ENCODE measurements around the gene STX3. TPM values are rescaled to one million over a fixed set of nuclear protein-coding genes. Genes with fewer than 3 reads are reported as not detected.
"Not testable (repeated sequence)": the region's sequence is repeated elsewhere in the genome, so short reads cannot be mapped to it uniquely, and the experiment has no call there.

Gene STX3
- total and polyA plus RNA-seq, 2 of the 4 experiments (the other 2 are of a cell fraction), result 5.0 to 5.4 TPM

GRCh38 chr11:59849129-59849528 is 94.0 kb downstream of the STX3 start:
- CTCF ChIA-PET, result no interaction called here
- no peak overlapping the region for H3K27ac ChIP-seq (ENCODE audit: insufficient read depth, low read length)
- intact Hi-C loops (cut with micrococcal nuclease), result no loop called here

GRCh38 chr11:59849551-59849950 is 94.4 kb downstream of the STX3 start:
- H2BK120ac ChIP-seq (ENCODE audit: low read depth, low read length); POLR2A ChIA-PET (ENCODE audit: unreplicated experiment); H2BK15ac ChIP-seq (ENCODE audit: low read depth, low read length); H2BK20ac ChIP-seq (ENCODE audit: low read depth, low read length); H3K18ac ChIP-seq (ENCODE audit: low read depth, low read length); H3K4me3 ChIP-seq (ENCODE audit: insufficient read depth, low read depth, low read length); CTCF ChIA-PET; H4K20me1 ChIP-seq (ENCODE audit: insufficient read depth, low read length); H3K4me2 ChIP-seq (ENCODE audit: low read depth, low read length); H3K4ac ChIP-seq (ENCODE audit: low read depth, low read length); H4K8ac ChIP-seq (ENCODE audit: low read depth in 2 of 2, low read length in 2 of 2); H3K14ac ChIP-seq (replicated peaks; ENCODE audit: low read depth, low read length); intact Hi-C loops (cut with micrococcal nuclease); dilution Hi-C loops (cut with HindIII; ENCODE audit: low sequenced_read_pairs, unreplicated experiment); H2AK9ac ChIP-seq (replicated peaks; ENCODE audit: low read depth, low read length, poor library complexity); H2BK5ac ChIP-seq (ENCODE audit: low read depth, low read length, poor library complexity, severe bottlenecking); H3K27me3 ChIP-seq (ENCODE audit: control insufficient read depth, insufficient read depth, low read length); H3K9me1 ChIP-seq (ENCODE audit: insufficient read depth, low read length); H2AK5ac ChIP-seq (ENCODE audit: low read depth, low read length); H3K4me1 ChIP-seq (ENCODE audit: control insufficient read depth, insufficient read depth, low read length); H3K23ac ChIP-seq (ENCODE audit: low read depth, low read length); BruUV-seq (replicated peaks); H4K5ac ChIP-seq (ENCODE audit: low read depth, low read length); H3K9me3 ChIP-seq (ENCODE audit: control insufficient read depth, insufficient read depth, low read length); H3K56ac ChIP-seq (ENCODE audit: extremely low read depth, insufficient read depth, low read length); H3K9ac ChIP-seq (ENCODE audit: low read depth, low read length); ATAC-seq (ENCODE audit: low read depth); H3K27ac ChIP-seq (ENCODE audit: insufficient read depth, low read length); H3K79me1 ChIP-seq (ENCODE audit: low read depth in 1 of 2, low read length in 2 of 2); H4K91ac ChIP-seq (ENCODE audit: insufficient read depth, low read depth, low read length); H3K36me3 ChIP-seq (ENCODE audit: control insufficient read depth, insufficient read depth, low read length); H2AFZ ChIP-seq (replicated peaks; ENCODE audit: low read length, poor library complexity); DNase-seq: not testable (repeated sequence)
- WGBS, 2 experiments (ENCODE audit: extremely low coverage in 2 of 2, insufficient read length in 1 of 2), result no CpG with 5 or more reads among the region's 2 CpGs
- in situ Hi-C loops (cut with MboI; ENCODE audit: low sequenced_read_pairs), result loop anchor here (25.0 kb wide), 1 partner anchor 338 kb away; the partner anchor contains the start of gene MS4A6A

More at GRCh38 chr11:59849129-59849528, 94.0 kb downstream of the STX3 start:
- no CpG with 5 or more reads among the region's 2 CpGs for WGBS, 2 experiments (ENCODE audit: extremely low coverage in 2 of 2, insufficient read length in 1 of 2)
- no peak overlapping the region for H2AK9ac ChIP-seq (replicated peaks; ENCODE audit: low read depth, low read length, poor library complexity)
- ATAC-seq (ENCODE audit: low read depth) (no peak), DNase-seq (no peak)
- no peaks in the 10 kb centered on the region for H3K9me3 ChIP-seq (ENCODE audit: control insufficient read depth, insufficient read depth, low read length)
- H3K27me3 ChIP-seq (ENCODE audit: control insufficient read depth, insufficient read depth, low read length), result no peaks in the 10 kb centered on the region; the same call in 1 of the 2 replicates
- H2BK20ac ChIP-seq (ENCODE audit: low read depth, low read length), result no peak overlapping the region
- POLR2A ChIA-PET (ENCODE audit: unreplicated experiment), result no interaction called here
- H3K18ac ChIP-seq (ENCODE audit: low read depth, low read length), result no peak overlapping the region
- H4K5ac ChIP-seq (ENCODE audit: low read depth, low read length), result no peak overlapping the region
- no peak overlapping the region for H2AFZ ChIP-seq (replicated peaks; ENCODE audit: low read length, poor library complexity)
- BruUV-seq (replicated peaks), result no TSS peak
- H4K91ac ChIP-seq (ENCODE audit: insufficient read depth, low read depth, low read length), result no peak overlapping the region
- no peak overlapping the region for H3K14ac ChIP-seq (replicated peaks; ENCODE audit: low read depth, low read length)
- no peak overlapping the region for H3K4me2 ChIP-seq (ENCODE audit: low read depth, low read length)
- H2BK5ac ChIP-seq (ENCODE audit: low read depth, low read length, poor library complexity, severe bottlenecking), result no peak overlapping the region
- dilution Hi-C loops (cut with HindIII; ENCODE audit: low sequenced_read_pairs, unreplicated experiment) (no loop called here), in situ Hi-C loops (cut with MboI; ENCODE audit: low sequenced_read_pairs) (loop anchor here (25.0 kb wide), 1 partner anchor 338 kb away; the partner anchor contains the start of gene MS4A6A)
- no peak for TF ChIP-seq CEBPB (IDR thresholded peaks at IDR 0.05; ENCODE audit: low read depth, low read length)
- H3K9me1 ChIP-seq (ENCODE audit: insufficient read depth, low read length), result no peaks in the 10 kb centered on the region
- no peaks in the 10 kb centered on the region for H3K79me1 ChIP-seq (ENCODE audit: low read depth in 1 of 2, low read length in 2 of 2)
- H4K8ac ChIP-seq (ENCODE audit: low read depth in 2 of 2, low read length in 2 of 2), result no peak overlapping the region
- H3K36me3 ChIP-seq (ENCODE audit: control insufficient read depth, insufficient read depth, low read length), result no peaks in the 10 kb centered on the region
- H3K4me3 ChIP-seq (ENCODE audit: insufficient read depth, low read depth, low read length), result no peak overlapping the region
- no peak overlapping the region for H3K9ac ChIP-seq (ENCODE audit: low read depth, low read length)
- no peak overlapping the region for H3K23ac ChIP-seq (ENCODE audit: low read depth, low read length)
- no peaks in the 10 kb centered on the region for H3K4me1 ChIP-seq (ENCODE audit: control insufficient read depth, insufficient read depth, low read length)
- no peak overlapping the region for H2AK5ac ChIP-seq (ENCODE audit: low read depth, low read length)
- H3K56ac ChIP-seq (ENCODE audit: extremely low read depth, insufficient read depth, low read length), result no peak overlapping the region
- H2BK120ac ChIP-seq (ENCODE audit: low read depth, low read length), result no peak overlapping the region
- H3K4ac ChIP-seq (ENCODE audit: low read depth, low read length), result no peak overlapping the region
- H2BK15ac ChIP-seq (ENCODE audit: low read depth, low read length), result no peak overlapping the region
- H4K20me1 ChIP-seq (ENCODE audit: insufficient read depth, low read length), result no peaks in the 10 kb centered on the region
